Measurements from ENCODE around the gene PTPRZ1. TPM values are rescaled to one million over a fixed set of nuclear protein-coding genes. Genes with fewer than 3 reads are reported as not detected.

Gene PTPRZ1
- total RNA-seq, 1 donor from 2014 or later: not detected

DNA sequence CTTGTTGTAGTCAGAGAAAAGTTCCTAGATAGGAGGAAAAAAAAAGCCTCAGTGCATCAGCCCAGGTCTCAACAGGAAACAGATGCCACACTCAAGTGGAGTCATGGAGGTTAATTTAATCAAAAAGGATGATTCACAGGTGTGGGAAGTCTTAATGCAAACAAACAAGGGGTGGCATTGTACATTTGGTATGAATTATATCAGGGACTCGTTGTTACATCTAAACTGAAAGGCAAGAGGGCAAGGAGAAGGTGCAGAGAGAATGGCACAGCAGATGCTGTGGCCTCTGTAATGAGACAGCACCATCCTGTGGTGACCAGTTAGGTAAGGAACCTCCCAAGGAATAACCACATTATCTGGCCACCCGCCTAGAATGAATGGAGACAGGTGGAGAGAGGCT is 133.7 kb downstream of the PTPRZ1 start:
- no peak for DNase-seq (ENCODE audit: low read depth)
- TF ChIP-seq, protein P1, sequence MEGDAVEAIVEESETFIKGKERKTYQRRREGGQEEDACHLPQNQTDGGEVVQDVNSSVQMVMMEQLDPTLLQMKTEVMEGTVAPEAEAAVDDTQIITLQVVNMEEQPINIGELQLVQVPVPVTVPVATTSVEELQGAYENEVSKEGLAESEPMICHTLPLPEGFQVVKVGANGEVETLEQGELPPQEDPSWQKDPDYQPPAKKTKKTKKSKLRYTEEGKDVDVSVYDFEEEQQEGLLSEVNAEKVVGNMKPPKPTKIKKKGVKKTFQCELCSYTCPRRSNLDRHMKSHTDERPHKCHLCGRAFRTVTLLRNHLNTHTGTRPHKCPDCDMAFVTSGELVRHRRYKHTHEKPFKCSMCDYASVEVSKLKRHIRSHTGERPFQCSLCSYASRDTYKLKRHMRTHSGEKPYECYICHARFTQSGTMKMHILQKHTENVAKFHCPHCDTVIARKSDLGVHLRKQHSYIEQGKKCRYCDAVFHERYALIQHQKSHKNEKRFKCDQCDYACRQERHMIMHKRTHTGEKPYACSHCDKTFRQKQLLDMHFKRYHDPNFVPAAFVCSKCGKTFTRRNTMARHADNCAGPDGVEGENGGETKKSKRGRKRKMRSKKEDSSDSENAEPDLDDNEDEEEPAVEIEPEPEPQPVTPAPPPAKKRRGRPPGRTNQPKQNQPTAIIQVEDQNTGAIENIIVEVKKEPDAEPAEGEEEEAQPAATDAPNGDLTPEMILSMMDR (conservative IDR thresholded peaks at IDR 0.05; ENCODE audit: low read depth, low read length): no peak

DNA sequence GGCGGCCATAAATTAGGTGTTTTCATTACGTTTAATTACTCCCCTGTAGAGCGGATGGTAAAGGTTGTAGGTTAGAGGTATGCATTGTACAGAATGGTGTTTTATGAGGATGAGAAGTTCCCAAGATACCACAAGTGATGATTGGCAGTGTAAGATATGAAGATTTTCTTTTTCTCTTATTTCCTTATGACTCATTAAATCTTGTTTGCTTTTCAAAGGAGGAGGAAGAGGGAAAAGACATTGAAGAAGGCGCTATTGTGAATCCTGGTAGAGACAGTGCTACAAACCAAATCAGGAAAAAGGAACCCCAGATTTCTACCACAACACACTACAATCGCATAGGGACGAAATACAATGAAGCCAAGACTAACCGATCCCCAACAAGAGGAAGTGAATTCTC is 137.2 kb downstream of the PTPRZ1 start:
- no peak for DNase-seq (ENCODE audit: low read depth)
- TF ChIP-seq, protein P1 (conservative IDR thresholded peaks at IDR 0.05; ENCODE audit: low read depth, low read length): no peak
- H3K4me3 ChIP-seq (ENCODE audit: low read depth, low read length): no peak overlapping the region

More for the DNA sequence above, 133.7 kb downstream of the PTPRZ1 start:
- H3K4me3 ChIP-seq (ENCODE audit: low read depth, low read length): no peak overlapping the region

DNA sequence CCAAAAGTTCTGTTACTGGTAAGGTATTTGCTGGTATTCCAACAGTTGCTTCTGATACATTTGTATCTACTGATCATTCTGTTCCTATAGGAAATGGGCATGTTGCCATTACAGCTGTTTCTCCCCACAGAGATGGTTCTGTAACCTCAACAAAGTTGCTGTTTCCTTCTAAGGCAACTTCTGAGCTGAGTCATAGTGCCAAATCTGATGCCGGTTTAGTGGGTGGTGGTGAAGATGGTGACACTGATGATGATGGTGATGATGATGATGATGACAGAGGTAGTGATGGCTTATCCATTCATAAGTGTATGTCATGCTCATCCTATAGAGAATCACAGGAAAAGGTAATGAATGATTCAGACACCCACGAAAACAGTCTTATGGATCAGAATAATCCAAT is 140.1 kb downstream of the PTPRZ1 start:
- TF ChIP-seq, protein P1 (conservative IDR thresholded peaks at IDR 0.05; ENCODE audit: low read depth, low read length): no peak
- DNase-seq (ENCODE audit: low read depth): no peak
- no peak overlapping the region for H3K4me3 ChIP-seq (ENCODE audit: low read depth, low read length)

DNA sequence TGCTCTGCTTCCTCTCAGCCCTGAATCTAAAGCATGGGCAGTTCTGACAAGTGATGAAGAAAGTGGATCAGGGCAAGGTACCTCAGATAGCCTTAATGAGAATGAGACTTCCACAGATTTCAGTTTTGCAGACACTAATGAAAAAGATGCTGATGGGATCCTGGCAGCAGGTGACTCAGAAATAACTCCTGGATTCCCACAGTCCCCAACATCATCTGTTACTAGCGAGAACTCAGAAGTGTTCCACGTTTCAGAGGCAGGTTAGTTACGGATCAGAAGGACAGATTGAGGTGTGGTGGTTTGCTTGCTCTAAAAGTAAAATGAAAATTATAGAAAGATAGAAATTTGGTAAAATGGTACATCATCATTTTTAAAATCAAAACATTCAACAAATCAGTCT is 140.7 kb downstream of the PTPRZ1 start:
- TF ChIP-seq, protein P1 (conservative IDR thresholded peaks at IDR 0.05; ENCODE audit: low read depth, low read length): no peak
- no peak overlapping the region for H3K4me3 ChIP-seq (ENCODE audit: low read depth, low read length)
- no peak for DNase-seq (ENCODE audit: low read depth)

DNA sequence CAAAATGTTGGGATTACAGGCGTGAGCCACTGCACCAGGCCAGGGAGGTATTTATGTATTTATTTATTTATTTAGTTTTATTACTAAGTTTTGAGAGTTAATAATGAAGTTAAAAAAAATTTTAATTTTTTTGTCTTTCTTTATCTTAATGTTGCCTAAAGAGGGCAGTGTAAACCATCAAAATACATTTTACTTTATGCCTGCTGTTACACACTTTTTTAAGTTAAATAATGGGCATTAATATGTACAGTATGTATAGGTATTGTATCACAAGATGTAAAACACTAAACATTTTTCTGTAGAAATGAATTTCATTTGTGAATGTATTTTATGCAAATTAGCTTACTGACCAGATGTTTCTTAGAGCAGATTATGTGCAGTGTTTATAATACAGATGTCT is 141.7 kb downstream of the PTPRZ1 start:
- DNase-seq (ENCODE audit: low read depth): no peak
- H3K4me3 ChIP-seq (ENCODE audit: low read depth, low read length): no peak overlapping the region

DNA sequence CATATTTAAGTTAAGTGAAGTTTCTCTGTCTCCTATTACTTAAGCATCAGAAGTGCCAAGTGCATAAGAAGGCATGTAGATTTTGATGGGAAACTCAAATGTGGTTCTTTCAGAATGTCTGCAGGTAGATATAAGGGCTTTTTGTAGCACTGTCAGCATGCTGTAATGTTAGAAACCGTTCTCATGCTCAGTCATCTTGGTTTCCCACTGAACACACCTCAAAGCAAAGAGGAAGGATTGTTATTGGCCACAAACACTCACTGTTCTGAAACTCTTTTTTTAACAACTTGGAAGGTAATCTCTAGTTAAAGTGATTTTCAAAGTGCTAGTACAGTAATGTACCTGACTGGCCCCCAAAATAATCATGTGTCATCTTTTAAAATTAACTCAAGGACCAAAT is 145.1 kb downstream of the PTPRZ1 start:
- H3K4me3 ChIP-seq (ENCODE audit: low read depth, low read length): no peak overlapping the region
- TF ChIP-seq, protein P1 (conservative IDR thresholded peaks at IDR 0.05; ENCODE audit: low read depth, low read length): no peak
- no peak for DNase-seq (ENCODE audit: low read depth)

More for the DNA sequence above, 141.7 kb downstream of the PTPRZ1 start:
- TF ChIP-seq, protein P1 (conservative IDR thresholded peaks at IDR 0.05; ENCODE audit: low read depth, low read length): no peak

DNA sequence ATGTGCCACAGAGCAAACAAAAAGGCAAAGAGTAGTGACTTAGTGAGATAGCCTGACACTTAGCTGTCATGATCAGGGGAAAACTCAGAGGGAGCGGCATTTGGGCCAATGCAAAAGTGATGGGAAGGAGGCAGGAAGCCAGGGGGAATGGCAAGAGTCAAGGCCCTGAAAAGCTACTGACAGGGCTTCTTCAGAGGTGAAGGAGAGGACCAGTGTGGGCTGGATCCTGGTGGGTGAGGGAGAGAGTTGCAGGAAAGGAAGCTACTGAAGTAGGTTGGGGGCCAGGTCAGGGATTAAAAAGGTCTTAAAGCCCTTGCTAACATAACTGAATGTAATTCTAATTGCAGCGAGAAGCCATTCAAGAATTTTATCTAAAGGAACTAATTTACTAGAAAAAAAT is 154.1 kb downstream of the PTPRZ1 start:
- DNase-seq (ENCODE audit: low read depth): no peak
- H3K4me3 ChIP-seq (ENCODE audit: low read depth, low read length): no peak overlapping the region
- TF ChIP-seq, protein P1 (conservative IDR thresholded peaks at IDR 0.05; ENCODE audit: low read depth, low read length): no peak

All from epithelial cell of proximal tubule (primary cell).